Astrocyte (in vitro differentiated cells and primary cell): ENCODE measurements around the gene ATG2B. TPM values are rescaled to one million over a fixed set of nuclear protein-coding genes. Genes with fewer than 3 reads are reported as not detected.
A peak's percentile ranks its signal among the peaks of the same experiment; 100 is the strongest.

Experiments
- DNase-seq: peaks from one replicate; pipeline ENCODE4 v3.0.0-alpha.2; 2010; ENCODE audit warnings: low read depth
- FAIRE-seq: peaks from 2 replicates; lab custom pipeline; 2011; peaks lifted over from hg19 to GRCh38; lab: Jason Lieb, UNC
- H2AFZ ChIP-seq: 2 replicates; pipeline ENCODE4 v1.6.0; 2012; ENCODE audit warnings: low read depth, low read length, inconsistent platforms
- H3K27ac ChIP-seq: 2 replicates; pipeline ENCODE4 v1.5.1; 2011; ENCODE audit warnings: low read depth, low read length, inconsistent platforms
- H3K27me3 ChIP-seq: 2 replicates; pipeline ENCODE4 v1.6.0; 2011; ENCODE audit warnings: low read length, inconsistent platforms; ENCODE audit not compliant: insufficient read depth
- H3K36me3 ChIP-seq: 2 replicates; pipeline ENCODE4 v1.5.1; 2011; ENCODE audit warnings: low read length, inconsistent platforms; ENCODE audit not compliant: insufficient read depth
- H3K4me1 ChIP-seq: 2 replicates; pipeline ENCODE4 v1.5.1; 2011; ENCODE audit warnings: low read length, inconsistent platforms; ENCODE audit not compliant: insufficient read depth
- H3K4me2 ChIP-seq: 2 replicates; pipeline ENCODE4 v1.6.0; 2012; ENCODE audit warnings: low read length, inconsistent platforms
- H3K4me3 ChIP-seq: 2 replicates; pipeline ENCODE4 v1.5.1; 2011; ENCODE audit warnings: low read depth, mild to moderate bottlenecking, low read length, inconsistent platforms; ENCODE audit not compliant: insufficient read depth
- H3K79me2 ChIP-seq: 2 replicates; pipeline ENCODE4 v1.6.0; 2012; ENCODE audit warnings: mild to moderate bottlenecking, low read length, inconsistent platforms; ENCODE audit not compliant: insufficient read depth
- H3K9ac ChIP-seq: 2 replicates; pipeline ENCODE4 v1.6.0; 2012; ENCODE audit warnings: mild to moderate bottlenecking, low read length, inconsistent platforms
- H3K9me3 ChIP-seq: 2 replicates; pipeline ENCODE4 v1.5.1; 2012; ENCODE audit warnings: low read depth, mild to moderate bottlenecking, low read length, inconsistent platforms; ENCODE audit not compliant: insufficient read depth
- H4K20me1 ChIP-seq: 2 replicates; pipeline ENCODE4 v1.6.0; 2012; ENCODE audit warnings: low read length, inconsistent platforms; ENCODE audit not compliant: insufficient read depth
- H3K27ac Mint-ChIP-seq: one replicate; pipeline ENCODE4 v1.8.0; 2021; ENCODE audit warnings: mild to moderate bottlenecking, mixed read lengths; ENCODE audit not compliant: unreplicated experiment
- H3K27me3 Mint-ChIP-seq: one replicate; pipeline ENCODE4 v1.8.0; 2021; ENCODE audit warnings: low read depth, mixed read lengths; ENCODE audit not compliant: unreplicated experiment
- H3K36me3 Mint-ChIP-seq: one replicate; pipeline ENCODE4 v1.8.0; 2021; ENCODE audit warnings: low read depth, mixed read lengths; ENCODE audit not compliant: unreplicated experiment
- H3K4me1 Mint-ChIP-seq: one replicate; pipeline ENCODE4 v1.8.0; 2021; ENCODE audit warnings: low read depth, mixed read lengths; ENCODE audit not compliant: unreplicated experiment
- H3K4me3 Mint-ChIP-seq: one replicate; pipeline ENCODE4 v1.8.0; 2021; ENCODE audit warnings: mild to moderate bottlenecking, moderate library complexity, mixed read lengths; ENCODE audit not compliant: unreplicated experiment
- H3K9me3 Mint-ChIP-seq: one replicate; pipeline ENCODE4 v1.8.0; 2021; ENCODE audit warnings: mild to moderate bottlenecking, mixed read lengths; ENCODE audit not compliant: unreplicated experiment
- EZH2 ChIP-seq: IDR thresholded peaks from 2 replicates; pipeline ENCODE4 v1.6.1; 2012; ENCODE audit warnings: mild to moderate bottlenecking, low read length, inconsistent platforms; ENCODE audit not compliant: insufficient read depth
- total RNA-seq: library from RNA; stranded (reverse); gene quantifications from 2 replicates; pipeline ENCODE4 v1.2.1, GENCODE V29; 2021
- TF ChIP-seq, protein P1 (sequence below): IDR thresholded peaks from 2 replicates; pipeline ENCODE4 v1.5.1; 2011; ENCODE audit warnings: low read depth, mild to moderate bottlenecking, inconsistent platforms, low read length, moderate library complexity; ENCODE audit not compliant: insufficient read depth

Gene ATG2B
- total RNA-seq, 1 donor from 2014 or later: 14.2 TPM

- Histone ChIP-seq H3K9ac (no peak overlapping the region), H3K4me1 (peaks cover 21% of the 10 kb centered on the region), H4K20me1 (no peaks in the 10 kb centered on the region), H3K27ac (no peak overlapping the region), H3K79me2 (no peaks in the 10 kb centered on the region), H2AFZ (no peak overlapping the region), H3K27me3 (peaks cover 3% of the 10 kb centered on the region), H3K4me3 (no peak overlapping the region), H3K4me2 (no peak overlapping the region), H3K9me3 (no peaks in the 10 kb centered on the region), H3K36me3 (no peaks in the 10 kb centered on the region)
- H3K4me3 Mint-ChIP-seq: no peak overlapping the region
- H3K36me3 Mint-ChIP-seq: no peaks in the 10 kb centered on the region
- H3K27ac Mint-ChIP-seq: no peak overlapping the region
- H3K4me1 Mint-ChIP-seq: peaks cover 24% of the 10 kb centered on the region
- no peaks in the 10 kb centered on the region for H3K9me3 Mint-ChIP-seq
- H3K27me3 Mint-ChIP-seq: no peaks in the 10 kb centered on the region
- DNase-seq: no peak
- FAIRE-seq: no peak
- no peak for TF ChIP-seq EZH2
Observed at GRCh38 chr14:96254687-96255086, 108.5 kb downstream of the ATG2B start.

DNA sequence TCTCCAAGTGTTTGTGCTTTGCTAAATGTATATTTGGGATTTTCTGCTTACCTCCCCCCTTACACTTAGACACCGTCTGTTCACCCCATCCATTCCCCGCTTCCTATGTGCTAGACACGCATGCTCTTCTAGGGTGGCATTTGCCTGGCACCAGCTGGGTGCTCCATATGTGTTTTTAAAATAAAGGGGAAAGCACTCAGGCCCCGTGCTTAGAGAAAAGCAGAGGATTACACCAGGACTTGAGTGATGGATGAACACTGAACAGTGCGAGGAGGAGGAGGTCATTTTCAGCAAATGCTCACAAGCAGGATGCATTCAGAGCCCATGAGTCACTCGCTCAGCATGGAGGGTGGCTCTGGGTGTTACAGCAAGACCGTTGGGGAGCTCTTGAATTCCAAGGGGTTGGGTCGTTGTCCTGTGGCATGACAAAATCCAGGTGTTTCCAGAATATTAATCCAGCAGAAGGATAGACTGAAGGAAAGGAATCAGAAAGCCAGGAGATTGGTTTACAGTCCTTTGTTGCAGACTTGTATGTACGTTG, 110.1 kb downstream of the ATG2B start:
- peaks cover 21% of the 10 kb centered on the region for H3K4me1 ChIP-seq
- peak overlapping the region; percentile 51 for H3K4me2 ChIP-seq
- no peaks in the 10 kb centered on the region for H3K27me3 Mint-ChIP-seq
- H3K9me3 ChIP-seq: no peaks in the 10 kb centered on the region
- no peaks in the 10 kb centered on the region for H3K36me3 ChIP-seq
- H4K20me1 ChIP-seq: no peaks in the 10 kb centered on the region
- H3K27ac ChIP-seq: peak overlapping the region; percentile 22
- H3K9ac ChIP-seq: peak overlapping the region; percentile 25
- no peak overlapping the region for H3K4me3 ChIP-seq
- peaks cover 31% of the 10 kb centered on the region for H3K4me1 Mint-ChIP-seq
- DNase-seq (peak; percentile 96), FAIRE-seq (peak; percentile 97)
- no peaks in the 10 kb centered on the region for H3K79me2 ChIP-seq
- H2AFZ ChIP-seq: no peak overlapping the region
- H3K27ac Mint-ChIP-seq: peak overlapping the region; percentile 93
- H3K27me3 ChIP-seq: peaks cover 3% of the 10 kb centered on the region
- TF ChIP-seq, protein P1, sequence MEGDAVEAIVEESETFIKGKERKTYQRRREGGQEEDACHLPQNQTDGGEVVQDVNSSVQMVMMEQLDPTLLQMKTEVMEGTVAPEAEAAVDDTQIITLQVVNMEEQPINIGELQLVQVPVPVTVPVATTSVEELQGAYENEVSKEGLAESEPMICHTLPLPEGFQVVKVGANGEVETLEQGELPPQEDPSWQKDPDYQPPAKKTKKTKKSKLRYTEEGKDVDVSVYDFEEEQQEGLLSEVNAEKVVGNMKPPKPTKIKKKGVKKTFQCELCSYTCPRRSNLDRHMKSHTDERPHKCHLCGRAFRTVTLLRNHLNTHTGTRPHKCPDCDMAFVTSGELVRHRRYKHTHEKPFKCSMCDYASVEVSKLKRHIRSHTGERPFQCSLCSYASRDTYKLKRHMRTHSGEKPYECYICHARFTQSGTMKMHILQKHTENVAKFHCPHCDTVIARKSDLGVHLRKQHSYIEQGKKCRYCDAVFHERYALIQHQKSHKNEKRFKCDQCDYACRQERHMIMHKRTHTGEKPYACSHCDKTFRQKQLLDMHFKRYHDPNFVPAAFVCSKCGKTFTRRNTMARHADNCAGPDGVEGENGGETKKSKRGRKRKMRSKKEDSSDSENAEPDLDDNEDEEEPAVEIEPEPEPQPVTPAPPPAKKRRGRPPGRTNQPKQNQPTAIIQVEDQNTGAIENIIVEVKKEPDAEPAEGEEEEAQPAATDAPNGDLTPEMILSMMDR: no peak
- TF ChIP-seq EZH2: no peak
- no peaks in the 10 kb centered on the region for H3K36me3 Mint-ChIP-seq
- H3K4me3 Mint-ChIP-seq: no peak overlapping the region
- no peaks in the 10 kb centered on the region for H3K9me3 Mint-ChIP-seq

DNA sequence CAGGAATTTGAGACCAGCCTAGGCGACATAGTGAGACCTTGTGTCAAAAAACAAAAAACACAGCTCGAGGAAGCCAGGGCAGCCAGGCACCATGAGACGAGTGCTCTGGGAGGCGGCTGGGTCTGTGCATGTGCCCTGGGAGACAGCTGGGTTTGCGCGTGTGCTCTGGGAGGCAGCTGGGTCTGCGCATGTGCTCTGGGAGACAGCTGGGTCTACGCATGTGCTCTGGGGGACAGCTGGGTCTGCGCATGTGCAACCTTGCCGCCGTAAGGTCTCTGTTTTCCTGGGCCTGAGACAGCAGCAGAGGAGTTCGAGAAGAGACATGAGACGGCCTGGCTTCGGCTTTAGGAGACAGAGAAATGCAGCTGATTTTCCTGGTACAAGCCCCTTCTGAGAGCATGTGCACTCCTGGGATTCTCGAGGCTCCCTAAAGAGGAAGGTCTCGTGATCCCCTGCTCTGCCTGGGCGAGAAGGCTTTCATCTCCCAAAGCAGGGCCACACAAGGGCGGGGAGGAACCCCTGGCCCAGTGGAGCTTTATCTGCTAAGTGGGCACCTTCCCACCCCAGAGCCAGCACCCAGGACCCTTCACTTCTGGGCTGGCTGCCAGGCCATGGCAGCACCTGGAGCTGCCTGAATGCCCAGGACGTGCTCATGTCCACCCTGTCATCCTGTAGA, 110.7 kb downstream of the ATG2B start:
- FAIRE-seq: no peak
- H2AFZ ChIP-seq: no peak overlapping the region
- H3K4me1 ChIP-seq: peaks cover 21% of the 10 kb centered on the region
- peak overlapping the region; percentile 51 for H3K4me2 ChIP-seq
- H3K27ac ChIP-seq: peak overlapping the region; percentile 22
- H3K4me3 Mint-ChIP-seq: no peak overlapping the region
- no peaks in the 10 kb centered on the region for H3K9me3 Mint-ChIP-seq
- H3K36me3 Mint-ChIP-seq: no peaks in the 10 kb centered on the region
- peak overlapping the region; percentile 93 for H3K27ac Mint-ChIP-seq
- DNase-seq: no peak
- TF ChIP-seq, protein P1: no peak
- no peak for TF ChIP-seq EZH2
- H3K79me2 ChIP-seq: no peaks in the 10 kb centered on the region
- peak overlapping the region; percentile 25 for H3K9ac ChIP-seq
- H3K9me3 ChIP-seq: no peaks in the 10 kb centered on the region
- no peaks in the 10 kb centered on the region for H3K36me3 ChIP-seq
- no peaks in the 10 kb centered on the region for H4K20me1 ChIP-seq
- H3K27me3 Mint-ChIP-seq: no peaks in the 10 kb centered on the region
- no peak overlapping the region for H3K4me3 ChIP-seq
- no peaks in the 10 kb centered on the region for H3K27me3 ChIP-seq
- peaks cover 31% of the 10 kb centered on the region for H3K4me1 Mint-ChIP-seq
